Nephron (organoid): ENCODE results near the gene MAGI1.

Experiments used
- H3K27ac Mint-ChIP-seq, 3 experiments: 2 replicates each; pipeline ENCODE4 v1.8.0; 2020; ENCODE audit warnings: mixed read lengths in 3 of 3, mild to moderate bottlenecking in 2 of 3, moderate library complexity in 1 of 3
- H3K27me3 Mint-ChIP-seq: 2 replicates; pipeline ENCODE4 v1.8.0; 2021; ENCODE audit warnings: low read depth, mild to moderate bottlenecking, moderate library complexity, mixed read lengths
- H3K36me3 Mint-ChIP-seq: 2 replicates; pipeline ENCODE4 v1.8.0; 2020; ENCODE audit warnings: low read depth, mixed read lengths
- H3K4me1 Mint-ChIP-seq: 2 replicates; pipeline ENCODE4 v1.8.0; 2020; ENCODE audit warnings: mixed read lengths
- H3K4me3 Mint-ChIP-seq, 3 experiments: 2 replicates each; pipeline ENCODE4 v1.8.0; 2020; ENCODE audit warnings: mild to moderate bottlenecking in 3 of 3, mixed read lengths in 3 of 3, moderate library complexity in 2 of 3
- H3K9me3 Mint-ChIP-seq: 2 replicates; pipeline ENCODE4 v1.8.0; 2020; ENCODE audit warnings: mixed read lengths
- CTCF ChIP-seq, 3 experiments: fragments of 200-600 bp; sonication (generic); IDR thresholded peaks; one replicate each; pipeline ENCODE4 v1.5.0; 2021; ENCODE audit warnings: antibody characterized with exemption in 3 of 3; ENCODE audit not compliant: unreplicated experiment in 3 of 3

The MAGI1 gene

GRCh38 chr3:66038726-66039589, at the start of gene MAGI1:
Gene MAGI1, minus strand, starts transcription at chr3:66038918. Its CDS starts 610 bp downstream, at chr3:66038308.
- H3K4me1 Mint-ChIP-seq = peaks cover 36% of the 10 kb centered on the region
- peak within 1 kb of the TSS; percentile 92 to 96 (median 94) for H3K27ac Mint-ChIP-seq
- no peaks in the 10 kb centered on the region for H3K36me3 Mint-ChIP-seq
- TF ChIP-seq CTCF (IDR thresholded peaks at IDR 0.05; ENCODE audit: unreplicated experiment in 3 of 3) = no peak
- H3K4me3 Mint-ChIP-seq = peak within 1 kb of the TSS; percentile 95 to 99 (median 99)
- H3K9me3 Mint-ChIP-seq = no peaks in the 10 kb centered on the region
- H3K27me3 Mint-ChIP-seq = peaks cover 23% of the 10 kb centered on the region

- H3K27me3 Mint-ChIP-seq = peaks cover 11% of the 10 kb centered on the region
- no peaks in the 10 kb centered on the region for H3K9me3 Mint-ChIP-seq
- TF ChIP-seq CTCF (IDR thresholded peaks at IDR 0.05; ENCODE audit: unreplicated experiment in 3 of 3) = no peak
- no peaks in the 10 kb centered on the region for H3K36me3 Mint-ChIP-seq
- H3K4me3 Mint-ChIP-seq = no peak overlapping the region
- no peaks in the 10 kb centered on the region for H3K4me1 Mint-ChIP-seq
- no peak overlapping the region for H3K27ac Mint-ChIP-seq
These were observed 45.1 kb upstream of the MAGI1 start for GRCh38 chr3:66083784-66084213.

GRCh38 chr3:66083096-66083678, 44.5 kb upstream of the MAGI1 start:
- H3K27ac Mint-ChIP-seq = no peak overlapping the region
- H3K9me3 Mint-ChIP-seq = no peaks in the 10 kb centered on the region
- TF ChIP-seq CTCF (IDR thresholded peaks at IDR 0.05; ENCODE audit: unreplicated experiment in 3 of 3) = no peak
- H3K4me3 Mint-ChIP-seq = no peak overlapping the region
- no peaks in the 10 kb centered on the region for H3K4me1 Mint-ChIP-seq
- peaks cover 11% of the 10 kb centered on the region for H3K27me3 Mint-ChIP-seq
- H3K36me3 Mint-ChIP-seq = no peaks in the 10 kb centered on the region

- no peaks in the 10 kb centered on the region for H3K9me3 Mint-ChIP-seq
- H3K4me1 Mint-ChIP-seq = no peaks in the 10 kb centered on the region
- peaks cover 11% of the 10 kb centered on the region for H3K27me3 Mint-ChIP-seq
- H3K4me3 Mint-ChIP-seq = no peak overlapping the region
- no peaks in the 10 kb centered on the region for H3K36me3 Mint-ChIP-seq
- H3K27ac Mint-ChIP-seq = no peak overlapping the region
- no peak for TF ChIP-seq CTCF (IDR thresholded peaks at IDR 0.05; ENCODE audit: unreplicated experiment in 3 of 3)
These were observed 44.0 kb upstream of the MAGI1 start for GRCh38 chr3:66082679-66083078.

- Mint-ChIP-seq H3K4me3 (no peak overlapping the region), H3K4me1 (peaks cover 11% of the 10 kb centered on the region), H3K27me3 (peaks cover 7% of the 10 kb centered on the region), H3K36me3 (no peaks in the 10 kb centered on the region), H3K9me3 (no peaks in the 10 kb centered on the region), H3K27ac (no peak overlapping the region)
- no peak for TF ChIP-seq CTCF (IDR thresholded peaks at IDR 0.05; ENCODE audit: unreplicated experiment in 3 of 3)
These were observed 41.4 kb upstream of the MAGI1 start for GRCh38 chr3:66080167-66080566.
